PC-9 (cell line): Measurements from ENCODE around the gene MAP3K7CL. TPM values are rescaled to one million over a fixed set of nuclear protein-coding genes. Genes with fewer than 3 reads are reported as not detected.

Source experiments
- BruUV-seq: library from RNA; stranded (reverse); fragments of 400-500 nt; replicated peaks from 2 replicates; lab custom pipeline; 2021; lab: Mats Ljungman, UMichigan
- CTCF ChIA-PET: fragments of 300-600 bp; sonication (Branson Sonifier 250); formaldehyde crosslinking; loops from one replicate; lab custom pipeline; 2022; ENCODE audit warnings: antibody characterized with exemption; lab: Charles Lee
- POLR2A ChIA-PET: fragments of 300-600 bp; sonication (Branson Sonifier 250); formaldehyde crosslinking; loops from one replicate; lab custom pipeline; 2022; ENCODE audit warnings: antibody characterized with exemption; ENCODE audit not compliant: unreplicated experiment; lab: Charles Lee
- DNase-seq, 2 experiments: peaks; one replicate each; pipeline versions ENCODE4 v3.0.0 to v3.0.0-alpha.2; 2015 to 2022; ENCODE audit warnings: mixed read lengths in 1 of 2
- H2AFZ ChIP-seq: fragments of 200-600 bp; sonication (generic); 2 replicates; pipeline ENCODE4 v1.8.1; 2017; ENCODE audit warnings: antibody characterized with exemption
- H3F3A ChIP-seq: fragments of 200-600 bp; sonication (generic); 2 replicates; pipeline ENCODE4 v1.8.1; 2017; ENCODE audit warnings: antibody characterized with exemption, mild to moderate bottlenecking, low read depth; ENCODE audit not compliant: insufficient read depth
- H3K27ac ChIP-seq: fragments of 200-600 bp; sonication (generic); 2 replicates; pipeline ENCODE4 v1.6.1; 2016; ENCODE audit warnings: mixed run types
- H3K27me3 ChIP-seq: fragments of 200-600 bp; sonication (generic); 2 replicates; pipeline ENCODE4 v1.6.1; 2016; ENCODE audit warnings: low read depth, mixed run types; ENCODE audit not compliant: insufficient read depth
- H3K36me3 ChIP-seq: fragments of 200-600 bp; sonication (generic); 2 replicates; pipeline ENCODE4 v1.6.1; 2016; ENCODE audit warnings: low read depth, mixed run types
- H3K4me1 ChIP-seq: fragments of 200-600 bp; sonication (generic); replicated peaks from 2 replicates; pipeline ENCODE4 v1.6.1; 2016; ENCODE audit warnings: mixed run types; ENCODE audit not compliant: insufficient read depth
- H3K4me2 ChIP-seq: fragments of 200-600 bp; sonication (generic); 2 replicates; pipeline ENCODE4 v1.6.1; 2017; ENCODE audit warnings: mixed run types
- H3K4me3 ChIP-seq: fragments of 200-600 bp; sonication (generic); 2 replicates; pipeline ENCODE4 v1.6.1; 2016; ENCODE audit warnings: mixed run types
- H3K79me2 ChIP-seq: fragments of 200-600 bp; sonication (generic); 2 replicates; pipeline ENCODE4 v1.6.1; 2017; ENCODE audit warnings: low read depth, mixed run types
- H3K9me2 ChIP-seq: fragments of 200-600 bp; sonication (generic); 2 replicates; pipeline ENCODE4 v1.8.1; 2017; ENCODE audit warnings: mild to moderate bottlenecking; ENCODE audit not compliant: insufficient read depth
- H3K9me3 ChIP-seq: fragments of 200-600 bp; sonication (generic); 2 replicates; pipeline ENCODE4 v1.8.1; 2016; ENCODE audit warnings: low read depth; ENCODE audit not compliant: insufficient read depth
- H4K20me1 ChIP-seq: fragments of 200-600 bp; sonication (generic); 2 replicates; pipeline ENCODE4 v1.8.1; 2017; ENCODE audit not compliant: insufficient read depth
- EZH2 ChIP-seq: fragments of 200-600 bp; sonication (generic); IDR thresholded peaks from 2 replicates; pipeline ENCODE4 v1.8.0; 2017; ENCODE audit warnings: antibody characterized with exemption, low read depth
- intact Hi-C: fragments of 100-400 bp; cut with micrococcal nuclease; formaldehyde crosslinking; loops from one replicate; pipeline ENCODE4 v1.10.0; 2022; ENCODE audit not compliant: unreplicated experiment
- total RNA-seq: library from RNA; stranded (reverse); gene quantifications from 2 replicates; pipeline ENCODE4 v1.2.3, GENCODE V29; 2021
- TF ChIP-seq, protein P1 (sequence below): fragments of 200-600 bp; sonication (generic); conservative IDR thresholded peaks from 2 replicates; pipeline ENCODE4 v1.6.1; 2017; ENCODE audit warnings: mixed run types, antibody characterized with exemption, mild to moderate bottlenecking, moderate library complexity

Gene MAP3K7CL
- total RNA-seq, 1 experiment from 2014 or later = 0.37 TPM

- peaks cover 11% of the 10 kb centered on the region for H3K4me1 ChIP-seq
- no peak overlapping the region for H3K4me3 ChIP-seq
- H3F3A ChIP-seq = no peaks in the 10 kb centered on the region
- H3K27ac ChIP-seq = no peak overlapping the region
- no peaks in the 10 kb centered on the region for H3K9me3 ChIP-seq
- ChIA-PET CTCF (no interaction called here), POLR2A (no interaction called here)
- no peak for TF ChIP-seq EZH2
- TF ChIP-seq, protein P1, sequence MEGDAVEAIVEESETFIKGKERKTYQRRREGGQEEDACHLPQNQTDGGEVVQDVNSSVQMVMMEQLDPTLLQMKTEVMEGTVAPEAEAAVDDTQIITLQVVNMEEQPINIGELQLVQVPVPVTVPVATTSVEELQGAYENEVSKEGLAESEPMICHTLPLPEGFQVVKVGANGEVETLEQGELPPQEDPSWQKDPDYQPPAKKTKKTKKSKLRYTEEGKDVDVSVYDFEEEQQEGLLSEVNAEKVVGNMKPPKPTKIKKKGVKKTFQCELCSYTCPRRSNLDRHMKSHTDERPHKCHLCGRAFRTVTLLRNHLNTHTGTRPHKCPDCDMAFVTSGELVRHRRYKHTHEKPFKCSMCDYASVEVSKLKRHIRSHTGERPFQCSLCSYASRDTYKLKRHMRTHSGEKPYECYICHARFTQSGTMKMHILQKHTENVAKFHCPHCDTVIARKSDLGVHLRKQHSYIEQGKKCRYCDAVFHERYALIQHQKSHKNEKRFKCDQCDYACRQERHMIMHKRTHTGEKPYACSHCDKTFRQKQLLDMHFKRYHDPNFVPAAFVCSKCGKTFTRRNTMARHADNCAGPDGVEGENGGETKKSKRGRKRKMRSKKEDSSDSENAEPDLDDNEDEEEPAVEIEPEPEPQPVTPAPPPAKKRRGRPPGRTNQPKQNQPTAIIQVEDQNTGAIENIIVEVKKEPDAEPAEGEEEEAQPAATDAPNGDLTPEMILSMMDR = no peak
- no peak overlapping the region for H2AFZ ChIP-seq
- H3K27me3 ChIP-seq = no peaks in the 10 kb centered on the region
- H4K20me1 ChIP-seq = no peaks in the 10 kb centered on the region
- no peaks in the 10 kb centered on the region for H3K9me2 ChIP-seq
- no TSS peak for BruUV-seq
- H3K36me3 ChIP-seq = no peaks in the 10 kb centered on the region
- no peaks in the 10 kb centered on the region for H3K79me2 ChIP-seq
- DNase-seq = no peak
- no peak overlapping the region for H3K4me2 ChIP-seq
- intact Hi-C loops = no loop called here
These were observed 80.8 kb downstream of the MAP3K7CL start for GRCh38 chr21:29211205-29211604.

- Histone ChIP-seq H3K27ac (no peak overlapping the region), H4K20me1 (no peaks in the 10 kb centered on the region), H3K4me2 (no peak overlapping the region), H3K36me3 (no peaks in the 10 kb centered on the region), H3K27me3 (no peaks in the 10 kb centered on the region), H3F3A (peaks cover 7% of the 10 kb centered on the region; the same call in 1 of the 2 replicates), H3K9me3 (peaks cover 5% of the 10 kb centered on the region; the same call in 1 of the 2 replicates), H3K9me2 (no peaks in the 10 kb centered on the region), H3K79me2 (no peaks in the 10 kb centered on the region), H3K4me3 (no peak overlapping the region), H3K4me1 (peaks cover 17% of the 10 kb centered on the region), H2AFZ (no peak overlapping the region)
- ChIA-PET POLR2A (no interaction called here), CTCF (no interaction called here)
- BruUV-seq = no TSS peak
- DNase-seq = no peak
- intact Hi-C loops = no loop called here
- TF ChIP-seq, protein P1 = no peak
- TF ChIP-seq EZH2 = no peak
These were observed 82.0 kb downstream of the MAP3K7CL start for GRCh38 chr21:29212446-29212845.

GRCh38 chr21:29213513-29214385, 83.3 kb downstream of the MAP3K7CL start:
- H3K4me3 ChIP-seq = no peak overlapping the region
- no peak overlapping the region for H3K4me2 ChIP-seq
- H3K9me2 ChIP-seq = no peaks in the 10 kb centered on the region
- H3K4me1 ChIP-seq = peaks cover 21% of the 10 kb centered on the region
- H3K27ac ChIP-seq = no peak overlapping the region
- TF ChIP-seq, protein P1 = no peak
- no peak for TF ChIP-seq EZH2
- intact Hi-C loops = no loop called here
- no peak overlapping the region for H2AFZ ChIP-seq
- POLR2A ChIA-PET = no interaction called here
- DNase-seq = no peak
- H3K9me3 ChIP-seq = peaks cover 6% of the 10 kb centered on the region; the same call in 1 of the 2 replicates
- no peaks in the 10 kb centered on the region for H3K27me3 ChIP-seq
- CTCF ChIA-PET = no interaction called here
- H4K20me1 ChIP-seq = no peaks in the 10 kb centered on the region
- H3F3A ChIP-seq = peaks cover 18% of the 10 kb centered on the region
- BruUV-seq = no TSS peak
- H3K79me2 ChIP-seq = no peaks in the 10 kb centered on the region
- H3K36me3 ChIP-seq = no peaks in the 10 kb centered on the region
